HG03139 (cell line): ENCODE data around the gene SYT11.
"Not testable (repeated sequence)": the region's sequence is repeated elsewhere in the genome, so short reads cannot be mapped to it uniquely, and the experiment has no call there.

Source experiments
- ATAC-seq: cut with Tn5 transposase; IDR thresholded peaks from one replicate; pipeline ENCODE4 v1.9.1; 2021; ENCODE audit not compliant: unreplicated experiment

The SYT11 gene

DNA sequence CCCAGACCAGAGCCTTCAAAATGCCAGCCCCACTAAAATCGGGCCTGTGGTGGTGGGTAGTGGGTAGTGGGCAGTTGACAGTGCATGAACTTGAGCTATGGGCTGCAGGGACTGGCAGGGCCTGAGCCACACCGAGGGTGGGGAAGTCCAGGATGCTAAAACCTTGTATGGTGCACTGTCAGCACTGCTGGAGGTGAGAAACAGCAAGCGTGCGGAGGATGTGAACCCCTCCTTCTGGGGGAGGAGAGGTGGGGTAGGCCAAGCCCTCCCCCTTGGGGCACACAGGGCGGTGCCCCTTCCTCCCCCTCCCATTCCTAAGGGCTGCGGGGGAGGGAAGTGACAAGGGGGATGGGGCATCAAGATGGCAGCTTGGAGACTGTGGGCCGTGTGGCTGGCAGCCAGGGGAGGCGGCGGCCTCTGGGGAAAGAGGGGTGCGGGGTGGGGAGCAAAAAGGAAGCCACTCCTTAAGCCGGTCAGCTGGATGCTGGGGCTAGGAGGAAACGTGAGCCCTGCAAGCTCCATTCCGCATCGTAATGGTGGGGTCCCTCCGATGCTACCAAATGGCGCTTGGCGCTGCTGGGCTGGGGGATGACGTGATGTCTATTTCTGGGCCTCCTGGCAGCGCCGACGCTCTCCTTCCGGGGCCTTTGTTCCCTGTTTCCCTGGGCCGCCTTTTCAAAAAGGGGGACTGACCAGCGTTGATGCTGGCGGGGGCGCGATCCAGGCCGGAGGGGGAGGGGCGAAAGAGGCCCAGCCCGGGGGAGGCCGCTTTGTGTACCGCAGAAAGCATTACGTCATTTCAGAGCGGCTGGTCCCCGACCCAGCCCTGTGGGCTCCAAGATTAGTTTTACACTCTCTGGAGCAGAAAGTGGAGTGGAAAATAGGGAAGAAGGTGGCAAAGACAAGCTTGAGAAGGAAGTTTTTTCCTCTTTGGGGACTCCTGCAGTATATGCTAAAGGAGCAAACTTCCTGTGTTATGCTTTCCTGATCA is 809 bp downstream of the SYT11 start:
- ATAC-seq, result no peak

GRCh38 chr1:155860970-155861510 is 1.7 kb downstream of the SYT11 start:
- no peak for ATAC-seq

DNA sequence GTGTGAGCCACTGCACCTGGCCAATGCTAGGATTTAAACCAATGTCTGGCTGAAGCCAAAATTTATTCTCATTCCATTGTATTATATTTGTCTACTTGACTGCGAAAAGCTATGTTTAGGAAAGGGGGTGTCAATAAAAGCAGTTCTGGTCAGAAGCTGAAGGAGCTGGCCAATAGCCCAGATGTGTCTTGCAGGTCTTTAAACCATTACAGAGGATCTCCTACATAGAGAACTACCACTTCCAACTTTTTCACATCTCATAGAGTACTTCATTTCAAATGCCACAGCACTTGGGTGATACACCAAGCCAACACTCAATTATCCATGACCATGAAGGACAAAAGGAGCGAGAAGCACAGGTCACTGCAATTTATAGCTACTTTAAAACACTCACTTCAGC is 2.5 kb downstream of the SYT11 start:
- ATAC-seq, result no peak

DNA sequence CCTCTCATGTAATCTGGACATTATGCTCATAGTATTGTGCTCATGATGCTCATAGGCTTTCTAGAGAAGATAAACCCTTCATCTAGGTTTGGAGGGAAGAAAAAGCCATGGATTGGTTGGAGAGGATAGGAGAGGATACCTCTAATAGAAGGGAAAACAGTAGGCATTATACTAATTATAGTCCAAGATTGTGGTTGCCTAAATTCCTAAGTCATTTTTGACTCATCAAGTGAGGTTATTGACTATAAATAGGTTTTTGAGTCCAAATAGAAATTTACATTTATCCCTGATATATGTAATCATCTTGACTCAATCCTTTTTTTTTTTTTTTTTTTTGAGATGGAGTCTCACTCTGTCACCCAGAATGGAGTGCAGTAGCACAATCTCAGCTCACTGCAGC is 5.0 kb downstream of the SYT11 start:
- ATAC-seq, result no peak

DNA sequence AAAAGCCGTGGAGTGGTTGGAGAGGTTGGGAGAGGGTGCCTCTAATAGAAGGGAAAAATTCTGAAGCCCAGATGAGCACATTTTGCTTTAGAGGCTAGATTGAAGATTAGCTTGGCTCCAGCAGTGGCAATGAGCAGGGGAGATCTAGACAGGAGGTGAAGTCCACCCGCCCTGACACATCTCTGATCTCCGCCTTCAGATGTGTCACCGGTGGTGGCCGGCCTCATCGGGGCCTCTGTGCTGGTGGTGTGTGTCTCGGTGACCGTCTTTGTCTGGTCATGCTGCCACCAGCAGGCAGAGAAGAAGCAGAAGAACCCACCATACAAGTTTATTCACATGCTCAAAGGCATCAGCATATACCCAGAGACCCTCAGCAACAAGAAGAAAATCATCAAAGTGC is 8.4 kb downstream of the SYT11 start:
- no peak for ATAC-seq

GRCh38 chr1:155871390-155871789 is 12.0 kb downstream of the SYT11 start:
- no peak for ATAC-seq

- no peak for ATAC-seq
These were observed 13.2 kb downstream of the SYT11 start for GRCh38 chr1:155872527-155872926.

DNA sequence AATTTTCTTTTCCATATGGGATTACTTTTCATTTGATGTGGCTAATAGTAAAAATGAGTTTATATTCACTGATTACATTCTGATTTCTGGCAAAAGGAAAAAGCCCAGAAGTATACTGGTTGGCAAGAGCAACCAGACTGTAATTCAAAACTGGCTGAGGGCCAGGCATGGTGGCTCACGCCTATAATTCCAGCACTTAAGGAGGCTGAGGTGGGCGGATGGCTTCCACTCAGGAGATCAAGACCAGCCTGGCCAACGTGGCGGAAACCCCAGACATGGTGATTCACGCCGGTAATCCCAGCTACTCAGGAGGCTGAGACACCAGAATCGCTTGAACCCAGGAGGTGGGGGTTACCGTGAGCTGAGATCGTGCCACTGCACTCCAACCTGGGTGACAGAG is 14.5 kb downstream of the SYT11 start:
- ATAC-seq, result no peak

GRCh38 chr1:155877945-155878344 is 18.6 kb downstream of the SYT11 start:
- ATAC-seq, result no peak

DNA sequence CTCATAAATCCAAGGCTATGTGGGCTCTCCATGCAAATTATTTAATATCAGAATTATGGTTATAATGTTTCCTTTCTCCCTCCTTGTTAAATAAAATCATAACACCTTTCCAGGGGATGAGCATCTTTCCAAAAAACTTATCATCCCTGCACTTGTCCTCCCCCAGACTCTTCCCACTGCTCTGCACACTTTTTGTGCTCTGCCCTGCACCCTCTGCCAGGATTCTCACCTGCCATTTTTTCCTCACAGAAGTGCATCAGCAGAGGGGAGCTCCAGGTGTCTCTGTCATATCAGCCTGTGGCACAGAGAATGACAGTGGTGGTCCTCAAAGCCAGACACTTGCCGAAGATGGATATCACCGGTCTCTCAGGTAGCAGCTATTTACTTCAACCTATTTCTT is 20.9 kb downstream of the SYT11 start:
- ATAC-seq, result no peak

GRCh38 chr1:155880950-155881349 is 21.6 kb downstream of the SYT11 start:
- ATAC-seq, result no peak

- no peak for ATAC-seq
These were observed 22.9 kb downstream of the SYT11 start for GRCh38 chr1:155882235-155882634.

- ATAC-seq, result no peak
These were observed 23.4 kb downstream of the SYT11 start for GRCh38 chr1:155882766-155883165.

GRCh38 chr1:155884031-155884960 is 24.9 kb downstream of the SYT11 start:
- no peak for ATAC-seq

DNA sequence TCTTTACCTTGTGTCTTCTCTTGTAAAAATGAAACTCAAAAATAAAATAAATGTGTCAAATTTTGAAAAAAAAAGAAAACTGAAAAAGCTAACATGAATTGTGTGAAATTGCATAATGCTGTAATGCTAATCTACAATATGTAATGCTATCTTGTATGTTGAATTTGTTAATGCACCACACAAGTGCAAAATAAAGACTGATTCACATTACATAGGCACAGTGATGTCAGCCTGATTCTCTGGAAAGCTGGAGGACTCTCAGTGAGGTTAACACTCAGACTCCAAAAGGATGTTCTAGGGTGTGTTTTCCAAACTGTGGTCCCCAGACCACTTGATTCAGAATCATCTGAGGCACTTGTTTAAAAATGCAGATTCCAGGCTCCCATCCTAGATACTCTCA is 25.6 kb downstream of the SYT11 start:
- no peak for ATAC-seq

- ATAC-seq, result no peak
These were observed 29.1 kb downstream of the SYT11 start for GRCh38 chr1:155888481-155888880.

DNA sequence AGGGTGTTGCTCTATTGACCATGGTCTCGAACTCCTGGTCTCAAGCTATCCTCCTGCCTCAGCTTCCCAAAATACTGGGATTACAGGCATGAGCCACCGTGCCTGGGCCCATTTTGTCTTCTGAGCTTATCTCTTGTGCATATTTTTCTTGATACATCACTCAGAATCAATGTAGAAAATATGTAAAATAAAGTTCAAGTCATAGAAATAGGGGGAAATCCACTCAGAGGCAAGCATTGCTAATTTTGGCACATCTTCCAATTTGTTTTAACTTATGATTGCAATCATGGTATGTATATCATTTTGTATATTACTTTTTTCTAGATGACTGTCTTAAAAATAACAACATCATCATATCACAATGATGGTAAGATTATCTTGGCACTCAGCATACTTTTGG is 30.2 kb downstream of the SYT11 start:
- ATAC-seq, result no peak

DNA sequence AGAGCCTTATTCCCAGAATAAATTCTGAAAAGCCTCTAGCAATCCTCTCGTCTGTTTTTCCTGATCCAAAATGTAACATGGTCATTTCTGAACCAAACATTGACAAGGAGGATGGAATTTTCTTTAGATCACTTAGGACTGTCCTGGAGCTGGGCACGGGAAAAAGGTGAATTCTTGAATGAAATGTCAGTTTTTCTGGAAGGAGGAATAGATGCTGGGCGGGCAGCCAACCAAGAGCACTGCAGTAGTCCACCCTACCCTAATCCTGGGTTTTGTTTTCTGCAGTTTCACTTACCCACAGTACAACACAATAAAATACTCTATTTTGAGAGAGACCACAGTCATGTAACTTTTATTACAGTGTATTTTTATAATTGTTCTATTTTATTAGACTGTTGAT is 30.9 kb downstream of the SYT11 start:
- ATAC-seq, result no peak

GRCh38 chr1:155892796-155893195 is 33.4 kb downstream of the SYT11 start:
- no peak for ATAC-seq

GRCh38 chr1:155893389-155894142 is 34.2 kb downstream of the SYT11 start:
- no peak for ATAC-seq

DNA sequence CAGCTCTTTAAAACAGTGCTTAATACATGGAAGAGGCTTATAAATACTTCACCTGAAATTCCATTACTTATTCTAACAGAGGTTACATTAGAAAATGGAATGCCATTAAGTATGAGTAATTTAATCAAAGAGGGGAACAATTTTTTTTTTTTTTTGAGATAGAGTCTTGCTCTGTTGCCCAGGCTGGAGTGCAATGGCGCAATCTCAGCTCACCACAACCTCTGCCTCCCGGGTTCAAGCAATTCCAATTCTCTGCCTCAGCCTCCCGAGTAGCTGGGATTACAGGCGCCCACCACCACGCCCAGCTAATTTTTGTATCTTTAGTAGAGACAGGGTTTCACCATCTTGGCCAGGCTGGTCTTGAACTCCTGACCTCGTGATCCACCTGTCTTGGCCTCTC is 36.2 kb downstream of the SYT11 start:
- ATAC-seq, result not testable (repeated sequence)
